ENCODE data around the gene LBHD2. TPM values are rescaled to one million over a fixed set of nuclear protein-coding genes. Genes with fewer than 3 reads are reported as not detected.

The LBHD2 gene
- total and polyA plus RNA-seq, 2 donors (not counting 1 experiment from before 2014, with no cell fraction given), result not detected

- Mint-ChIP-seq H3K4me3 (peak overlapping the region; percentile 66), H3K27ac (peak overlapping the region; percentile 32), H3K9me3 (ENCODE audit: insufficient read depth) (no peaks in the 10 kb centered on the region), H3K27me3 (no peaks in the 10 kb centered on the region), H3K4me1 (peaks cover 7% of the 10 kb centered on the region)
- Histone ChIP-seq H3K9me3 (ENCODE audit: control extremely low read depth in 1 of 3, control insufficient read depth in 2 of 3, insufficient read depth in 1 of 3, low read length in 2 of 3) (peaks cover 0 to 3% (median 0%) of the 10 kb centered on the region in 3 donors), H3K4me3 (ENCODE audit: control extremely low read depth in 1 of 5, extremely low read depth in 1 of 5, insufficient read depth in 1 of 5, low read depth in 2 of 5, low read length in 4 of 5) (peak overlapping the region in 4 of 5 experiments; percentile 41 to 60 (median 50)), H3K4me2 (replicated peaks; ENCODE audit: low read depth, low read length, poor library complexity, severe bottlenecking) (peak overlapping the region; percentile 89), H3K79me2 (ENCODE audit: control insufficient read depth, insufficient read depth, low read length) (no peaks in the 10 kb centered on the region), H2AFZ (ENCODE audit: insufficient read depth, low read depth, low read length, poor library complexity, severe bottlenecking) (peak overlapping the region; percentile 82), H4K20me1 (ENCODE audit: control insufficient read depth, insufficient read depth, low read length, poor library complexity, severe bottlenecking) (no peaks in the 10 kb centered on the region), H3K27ac (ENCODE audit: low read length in 2 of 2) (no peak overlapping the region), H3K27me3 (replicated peaks in 1 of 4; ENCODE audit: control extremely low read depth in 1 of 4, control insufficient read depth in 3 of 4, insufficient read depth in 4 of 4, low read length in 3 of 4) (peaks cover 0 to 14% (median 3%) of the 10 kb centered on the region in 4 experiments), H3K36me3 (replicated peaks in 1 of 2; ENCODE audit: control extremely low read depth in 1 of 2, control insufficient read depth in 1 of 2, extremely low read depth in 1 of 2, insufficient read depth in 2 of 2, low read length in 1 of 2) (no peaks in the 10 kb centered on the region), H3K4me1 (ENCODE audit: control insufficient read depth in 2 of 2, insufficient read depth in 2 of 2, low read length in 2 of 2) (peaks cover 10 to 22% of the 10 kb centered on the region in 2 donors), H3K9ac (ENCODE audit: low read length) (peak overlapping the region; percentile 57)
- ATAC-seq (ENCODE audit: low read depth) (no peak), DNase-seq (no peak)
- intact Hi-C loops (cut with micrococcal nuclease), result loop anchor here (1.0 to 5.0 kb wide), 5 partner anchors 16 to 472 kb away; partner anchors contain the start of gene CDC42BPB
- 33% methylated on average over 21 of the region's 21 CpGs for WGBS (ENCODE audit: insufficient coverage)
- TF ChIP-seq EZH2 (IDR thresholded peaks at IDR 0.05; ENCODE audit: borderline replicate concordance, insufficient read depth, low read depth, low read length, poor library complexity, severe bottlenecking), result no peak
- TF ChIP-seq, protein P1, sequence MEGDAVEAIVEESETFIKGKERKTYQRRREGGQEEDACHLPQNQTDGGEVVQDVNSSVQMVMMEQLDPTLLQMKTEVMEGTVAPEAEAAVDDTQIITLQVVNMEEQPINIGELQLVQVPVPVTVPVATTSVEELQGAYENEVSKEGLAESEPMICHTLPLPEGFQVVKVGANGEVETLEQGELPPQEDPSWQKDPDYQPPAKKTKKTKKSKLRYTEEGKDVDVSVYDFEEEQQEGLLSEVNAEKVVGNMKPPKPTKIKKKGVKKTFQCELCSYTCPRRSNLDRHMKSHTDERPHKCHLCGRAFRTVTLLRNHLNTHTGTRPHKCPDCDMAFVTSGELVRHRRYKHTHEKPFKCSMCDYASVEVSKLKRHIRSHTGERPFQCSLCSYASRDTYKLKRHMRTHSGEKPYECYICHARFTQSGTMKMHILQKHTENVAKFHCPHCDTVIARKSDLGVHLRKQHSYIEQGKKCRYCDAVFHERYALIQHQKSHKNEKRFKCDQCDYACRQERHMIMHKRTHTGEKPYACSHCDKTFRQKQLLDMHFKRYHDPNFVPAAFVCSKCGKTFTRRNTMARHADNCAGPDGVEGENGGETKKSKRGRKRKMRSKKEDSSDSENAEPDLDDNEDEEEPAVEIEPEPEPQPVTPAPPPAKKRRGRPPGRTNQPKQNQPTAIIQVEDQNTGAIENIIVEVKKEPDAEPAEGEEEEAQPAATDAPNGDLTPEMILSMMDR (IDR thresholded peaks at IDR 0.05), result no peak
- CTCF ChIA-PET, result interaction anchor here (0.6 to 2.4 kb wide), 12 partner anchors 12 to 381 kb away, joined by 3 to 18 read pairs (median 4); no protein-coding TSS in a partner anchor
- POLR2A ChIA-PET, result interaction anchor here (0.6 kb wide), 1 partner anchor 526 kb away, joined by 3 read pairs; no protein-coding TSS in a partner anchor
These were observed 9.2 kb upstream of the LBHD2 start for GRCh38 chr14:103074729-103075367.

GRCh38 chr14:103078420-103078749, 5.6 kb upstream of the LBHD2 start:
- peak overlapping the region; percentile 17 for H3K4me2 ChIP-seq (replicated peaks; ENCODE audit: low read depth, low read length, poor library complexity, severe bottlenecking)
- TF ChIP-seq, protein P1 (IDR thresholded peaks at IDR 0.05), result peak; percentile 80
- no peak for TF ChIP-seq EZH2 (IDR thresholded peaks at IDR 0.05; ENCODE audit: borderline replicate concordance, insufficient read depth, low read depth, low read length, poor library complexity, severe bottlenecking)
- WGBS (ENCODE audit: insufficient coverage), result 5% methylated on average over 5 of the region's 9 CpGs
- H3K9me3 ChIP-seq (ENCODE audit: control extremely low read depth in 1 of 3, control insufficient read depth in 2 of 3, insufficient read depth in 1 of 3, low read length in 2 of 3), result peaks cover 0 to 3% (median 0%) of the 10 kb centered on the region in 3 donors
- no peak overlapping the region for H3K9ac ChIP-seq (ENCODE audit: low read length)
- intact Hi-C loops (cut with micrococcal nuclease), result loop anchor here (1.0 to 5.0 kb wide), 3 partner anchors 13 to 469 kb away; no protein-coding TSS in a partner anchor
- no peak overlapping the region for H3K4me3 ChIP-seq (ENCODE audit: control extremely low read depth in 1 of 5, extremely low read depth in 1 of 5, insufficient read depth in 1 of 5, low read depth in 2 of 5, low read length in 4 of 5)
- H3K4me1 Mint-ChIP-seq, result peaks cover 5% of the 10 kb centered on the region
- DNase-seq (peak; percentile 86), ATAC-seq (ENCODE audit: low read depth) (peak; percentile 71)
- H3K27me3 Mint-ChIP-seq, result no peaks in the 10 kb centered on the region
- H3K27ac Mint-ChIP-seq, result no peak overlapping the region
- no peaks in the 10 kb centered on the region for H4K20me1 ChIP-seq (ENCODE audit: control insufficient read depth, insufficient read depth, low read length, poor library complexity, severe bottlenecking)
- H3K4me3 Mint-ChIP-seq, result no peak overlapping the region
- H3K4me1 ChIP-seq (ENCODE audit: control insufficient read depth in 2 of 2, insufficient read depth in 2 of 2, low read length in 2 of 2), result peaks cover 10 to 22% of the 10 kb centered on the region in 2 donors
- H3K27me3 ChIP-seq (replicated peaks in 1 of 4; ENCODE audit: control extremely low read depth in 1 of 4, control insufficient read depth in 3 of 4, insufficient read depth in 4 of 4, low read length in 3 of 4), result peaks cover 0 to 11% (median 5%) of the 10 kb centered on the region in 4 experiments
- H3K36me3 ChIP-seq (replicated peaks in 1 of 2; ENCODE audit: control extremely low read depth in 1 of 2, control insufficient read depth in 1 of 2, extremely low read depth in 1 of 2, insufficient read depth in 2 of 2, low read length in 1 of 2), result no peaks in the 10 kb centered on the region
- ChIA-PET CTCF (interaction anchor here (0.7 to 4.7 kb wide), 10 partner anchors 12 to 639 kb away, joined by 3 to 35 read pairs (median 4); no protein-coding TSS in a partner anchor), POLR2A (interaction anchor here (0.7 kb wide), 2 partner anchors 310 to 440 kb away, joined by 5 read pairs; no protein-coding TSS in a partner anchor)
- no peaks in the 10 kb centered on the region for H3K79me2 ChIP-seq (ENCODE audit: control insufficient read depth, insufficient read depth, low read length)
- H3K27ac ChIP-seq (ENCODE audit: low read length in 2 of 2), result no peak overlapping the region
- no peak overlapping the region for H2AFZ ChIP-seq (ENCODE audit: insufficient read depth, low read depth, low read length, poor library complexity, severe bottlenecking)
- no peaks in the 10 kb centered on the region for H3K9me3 Mint-ChIP-seq (ENCODE audit: insufficient read depth)
